Transverse colon (tissue), 4 donors: Measurements from ENCODE around the gene ARHGAP32. TPM values are rescaled to one million over a fixed set of nuclear protein-coding genes. Genes with fewer than 3 reads are reported as not detected.
A peak's percentile ranks its signal among the peaks of the same experiment; 100 is the strongest.
"Not testable (repeated sequence)": the region's sequence is repeated elsewhere in the genome, so short reads cannot be mapped to it uniquely, and the experiment has no call there.

Source experiments
- DNase-seq: peaks from one replicate; pipeline ENCODE4 v3.0.0-alpha.2; 2019
- H3K27ac ChIP-seq, 4 donors: fragments of 200-600 bp; sonication (generic); 2 replicates each; pipeline ENCODE4 v1.5.1; 2016 to 2018; ENCODE audit warnings: inconsistent platforms in 4 of 4
- H3K27me3 ChIP-seq: fragments of 200-600 bp; sonication (generic); 2 replicates; pipeline ENCODE4 v1.5.1; 2017; ENCODE audit warnings: inconsistent platforms
- H3K36me3 ChIP-seq, 4 donors: fragments of 200-600 bp; sonication (generic); 2 replicates each; pipeline ENCODE4 v1.5.1; 2017 to 2019; ENCODE audit warnings: inconsistent platforms in 4 of 4
- H3K4me1 ChIP-seq, 4 donors: fragments of 200-600 bp; sonication (generic); 2 replicates each; pipeline ENCODE4 v1.5.1; 2017 to 2020; ENCODE audit warnings: inconsistent platforms in 4 of 4
- H3K4me3 ChIP-seq, 4 donors: fragments of 200-600 bp; sonication (generic); 1 replicate in 1 of 4; 2 replicates in 3 of 4; pipeline versions ENCODE4 v1.5.1 to v1.6.1; 2017 to 2019; ENCODE audit warnings: inconsistent platforms in 4 of 4
- H3K9me3 ChIP-seq, 2 donors: fragments of 200-600 bp; sonication (generic); 2 replicates each; pipeline ENCODE4 v1.5.1; 2017 to 2019; ENCODE audit warnings: inconsistent platforms in 2 of 2
- CTCF ChIP-seq, 5 experiments: fragments of 200-600 bp in 3 of 5; fragments of 450-650 bp in 2 of 5; sonication (generic) in 3 of 5; IDR thresholded peaks; 1 replicate in 2 of 5; 2 replicates in 3 of 5; pipeline ENCODE4 v1.5.1; 2016 to 2017; ENCODE audit warnings: antibody characterized with exemption in 5 of 5, inconsistent platforms in 3 of 5, mild to moderate bottlenecking in 2 of 5, moderate library complexity in 1 of 5
- EP300 ChIP-seq: sonication (generic); formaldehyde crosslinking; IDR thresholded peaks from one replicate; pipeline ENCODE4 v1.6.1; 2017; ENCODE audit warnings: antibody characterized with exemption, low read depth
- POLR2A ChIP-seq: fragments of 450-650 bp; IDR thresholded peaks from one replicate; pipeline ENCODE4 v1.6.1; 2016; ENCODE audit warnings: antibody characterized with exemption, mild to moderate bottlenecking, moderate library complexity
- POLR2AphosphoS5 ChIP-seq, 3 donors: sonication (generic); formaldehyde crosslinking; IDR thresholded peaks; one replicate each; pipeline ENCODE4 v1.6.1; 2016; ENCODE audit warnings: antibody characterized with exemption in 3 of 3
- WGBS, 2 donors: methylation state at CpG; one replicate each; pipeline ENCODE4 v1.1.5; 2018; ENCODE audit warnings: low coverage in 1 of 2; 5-methylcytosine and 5-hydroxymethylcytosine counted together
- in situ Hi-C, 4 donors: fragments of 200-750 bp; cut with MboI; loops; one replicate each; pipeline versions ENCODE4 v1.15.0 to v1.15.1; 2017; ENCODE audit warnings: low sequenced_read_pairs in 3 of 4, low pct_ligation_motif_present in 1 of 4, low pct_unique_long_range_greater_than_20kb in 1 of 4
- intact Hi-C: fragments of 100-400 bp; cut with DNase I; formaldehyde crosslinking; loops from one replicate; pipeline ENCODE4 v1.15.1; 2023; ENCODE audit warnings: low total_unique reads
- total RNA-seq, 4 donors: library from RNA; depleted of rRNA; stranded (reverse); fragments of >200 nt; gene quantifications; one replicate each; pipeline ENCODE4 v1.1.0, GENCODE V29; 2016

ARHGAP32 gene
- total RNA-seq, 4 donors from 2014 or later = 66.9 to 86.9 (median 74.8) TPM

- intact Hi-C loops (no loop called here), in situ Hi-C loops (no loop called here)
- peaks cover 0 to 33% (median 7%) of the 10 kb centered on the region in 4 donors for H3K4me1 ChIP-seq
- WGBS, 2 donors = 84 to 92% methylated on average over 2 of the region's 2 CpGs
- no peaks in the 10 kb centered on the region for H3K27me3 ChIP-seq
- no peak for DNase-seq
- no peak overlapping the region for H3K27ac ChIP-seq
- no peaks in the 10 kb centered on the region for H3K9me3 ChIP-seq
- H3K4me3 ChIP-seq = no peak overlapping the region
- no peaks in the 10 kb centered on the region for H3K36me3 ChIP-seq
- TF ChIP-seq EP300 (no peak), POLR2AphosphoS5 (IDR thresholded peaks at IDR 0.05) (no peak), CTCF (IDR thresholded peaks at IDR 0.05) (no peak), POLR2A (no peak)
Measured at GRCh38 chr11:129144256-129144655, 47.9 kb downstream of the ARHGAP32 start.

GRCh38 chr11:129143335-129143734, 48.8 kb downstream of the ARHGAP32 start:
- H3K4me1 ChIP-seq = peaks cover 0 to 28% (median 7%) of the 10 kb centered on the region in 4 donors
- peak; percentile 81 for DNase-seq
- 71 to 75% methylated on average over 8 of the region's 8 CpGs for WGBS, 2 donors
- in situ Hi-C loops = no loop called here
- peak in 2 of 3 donors; percentile 51 to 77 for TF ChIP-seq POLR2AphosphoS5 (IDR thresholded peaks at IDR 0.05)
- TF ChIP-seq CTCF (IDR thresholded peaks at IDR 0.05) = no peak
- H3K9me3 ChIP-seq = no peaks in the 10 kb centered on the region
- H3K27ac ChIP-seq = no peak overlapping the region
- H3K36me3 ChIP-seq = no peaks in the 10 kb centered on the region
- intact Hi-C loops = no loop called here
- no peaks in the 10 kb centered on the region for H3K27me3 ChIP-seq
- no peak overlapping the region for H3K4me3 ChIP-seq

DNA sequence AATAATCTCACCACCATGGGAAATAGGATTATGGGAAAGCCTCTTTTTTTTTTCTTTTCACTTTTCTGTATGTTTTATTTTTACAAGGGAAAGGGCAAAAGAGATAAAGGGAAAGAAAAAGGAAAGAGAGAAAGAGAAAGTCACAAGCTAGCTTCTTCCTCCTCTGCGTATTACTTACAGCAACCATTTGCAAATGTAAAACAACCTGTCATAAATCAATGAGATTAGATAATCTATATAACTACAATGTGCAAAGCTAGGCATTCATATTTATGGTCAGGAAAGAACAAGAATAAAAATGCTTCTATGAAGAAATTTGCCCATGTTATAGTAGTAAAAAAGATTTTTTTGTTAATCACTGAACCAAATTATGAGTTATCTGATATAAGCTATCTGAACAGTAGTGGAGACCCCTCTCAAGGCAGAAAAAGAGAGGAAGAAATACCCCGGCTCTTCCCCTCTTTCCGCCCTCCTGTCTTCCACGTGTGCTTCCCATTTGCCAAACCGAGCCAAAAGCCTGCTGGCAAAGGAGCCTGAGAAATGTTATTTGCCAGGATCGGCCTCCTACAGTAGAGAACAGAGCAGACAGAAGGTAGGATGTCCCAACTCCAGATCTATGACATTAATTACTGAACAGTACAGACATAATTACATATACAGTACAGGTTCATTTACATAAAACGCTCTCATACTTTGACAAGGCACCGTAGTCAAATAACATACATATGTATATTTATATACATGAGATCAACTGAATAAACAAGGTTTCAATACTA, 50.2 kb downstream of the ARHGAP32 start:
- 51 to 61% methylated on average over 6 to 8 of the region's 8 CpGs for WGBS, 2 donors
- H3K27ac ChIP-seq = peak overlapping the region in 1 of 4 donors; percentile 21

DNA sequence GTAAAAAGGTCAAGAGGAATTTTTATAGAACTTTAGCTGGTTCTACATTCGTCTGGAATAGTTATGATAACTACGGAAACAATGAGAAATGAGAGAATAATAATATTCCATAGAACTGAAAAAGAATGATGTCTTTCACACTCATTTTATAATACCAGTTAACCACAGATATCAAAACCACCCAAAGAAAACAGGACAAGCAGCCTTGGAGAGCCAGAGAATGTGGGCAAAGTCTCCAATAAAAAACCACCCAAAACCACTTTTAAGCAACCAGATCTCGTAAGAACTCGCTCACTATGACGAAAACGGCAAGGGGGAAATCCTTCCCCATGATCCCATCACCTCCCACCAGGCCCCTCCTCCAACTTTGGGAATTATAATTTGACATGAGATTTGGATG, 60.8 kb downstream of the ARHGAP32 start:
- Histone ChIP-seq H3K27me3 (no peaks in the 10 kb centered on the region), H3K9me3 (no peaks in the 10 kb centered on the region), H3K36me3 (no peaks in the 10 kb centered on the region), H3K27ac (no peak overlapping the region), H3K4me1 (no peaks in the 10 kb centered on the region), H3K4me3 (no peak overlapping the region)
- no peak for TF ChIP-seq EP300
- TF ChIP-seq POLR2A = no peak
- no peak for TF ChIP-seq POLR2AphosphoS5 (IDR thresholded peaks at IDR 0.05)
- no peak for TF ChIP-seq CTCF (IDR thresholded peaks at IDR 0.05)
- in situ Hi-C loops = no loop called here
- intact Hi-C loops = no loop called here
- 84 to 85% methylated on average over 2 to 6 of the region's 6 CpGs for WGBS, 2 donors
- DNase-seq = no peak

More for the DNA sequence above, 50.2 kb downstream of the ARHGAP32 start:
- no peaks in the 10 kb centered on the region for H3K27me3 ChIP-seq
- no peak for TF ChIP-seq POLR2AphosphoS5 (IDR thresholded peaks at IDR 0.05)
- TF ChIP-seq POLR2A = no peak
- no peak for TF ChIP-seq EP300
- no peak for TF ChIP-seq CTCF (IDR thresholded peaks at IDR 0.05)
- in situ Hi-C loops (no loop called here), intact Hi-C loops (no loop called here)
- no peaks in the 10 kb centered on the region for H3K9me3 ChIP-seq
- no peaks in the 10 kb centered on the region for H3K36me3 ChIP-seq
- H3K4me1 ChIP-seq = peaks cover 0 to 25% (median 7%) of the 10 kb centered on the region in 4 donors
- DNase-seq = no peak
- no peak overlapping the region for H3K4me3 ChIP-seq

GRCh38 chr11:129128881-129129620, 63.1 kb downstream of the ARHGAP32 start:
- WGBS, 2 donors = 93 to 95% methylated on average over 16 to 51 of the region's 51 CpGs
- H3K9me3 ChIP-seq, H3K4me1 ChIP-seq, H3K4me3 ChIP-seq, H3K27ac ChIP-seq, DNase-seq, intact Hi-C loops, in situ Hi-C loops, H3K36me3 ChIP-seq, H3K27me3 ChIP-seq: not testable (repeated sequence)
